A375 (cell line): ENCODE data around the gene NAGPA. TPM values are rescaled to one million over a fixed set of nuclear protein-coding genes. Genes with fewer than 3 reads are reported as not detected.

ENCODE experiments used
- total RNA-seq: library from RNA; depleted of rRNA; stranded (reverse); fragments of >200 nt; shearing (Covaris generic); gene quantifications from 2 replicates; pipeline ENCODE4 v1.2.3, GENCODE V29; 2014; rRNA removed

The NAGPA gene, protein sequence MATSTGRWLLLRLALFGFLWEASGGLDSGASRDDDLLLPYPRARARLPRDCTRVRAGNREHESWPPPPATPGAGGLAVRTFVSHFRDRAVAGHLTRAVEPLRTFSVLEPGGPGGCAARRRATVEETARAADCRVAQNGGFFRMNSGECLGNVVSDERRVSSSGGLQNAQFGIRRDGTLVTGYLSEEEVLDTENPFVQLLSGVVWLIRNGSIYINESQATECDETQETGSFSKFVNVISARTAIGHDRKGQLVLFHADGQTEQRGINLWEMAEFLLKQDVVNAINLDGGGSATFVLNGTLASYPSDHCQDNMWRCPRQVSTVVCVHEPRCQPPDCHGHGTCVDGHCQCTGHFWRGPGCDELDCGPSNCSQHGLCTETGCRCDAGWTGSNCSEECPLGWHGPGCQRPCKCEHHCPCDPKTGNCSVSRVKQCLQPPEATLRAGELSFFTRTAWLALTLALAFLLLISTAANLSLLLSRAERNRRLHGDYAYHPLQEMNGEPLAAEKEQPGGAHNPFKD
- 17.6 and 23.9 TPM in 2 replicates for total RNA-seq

DNA sequence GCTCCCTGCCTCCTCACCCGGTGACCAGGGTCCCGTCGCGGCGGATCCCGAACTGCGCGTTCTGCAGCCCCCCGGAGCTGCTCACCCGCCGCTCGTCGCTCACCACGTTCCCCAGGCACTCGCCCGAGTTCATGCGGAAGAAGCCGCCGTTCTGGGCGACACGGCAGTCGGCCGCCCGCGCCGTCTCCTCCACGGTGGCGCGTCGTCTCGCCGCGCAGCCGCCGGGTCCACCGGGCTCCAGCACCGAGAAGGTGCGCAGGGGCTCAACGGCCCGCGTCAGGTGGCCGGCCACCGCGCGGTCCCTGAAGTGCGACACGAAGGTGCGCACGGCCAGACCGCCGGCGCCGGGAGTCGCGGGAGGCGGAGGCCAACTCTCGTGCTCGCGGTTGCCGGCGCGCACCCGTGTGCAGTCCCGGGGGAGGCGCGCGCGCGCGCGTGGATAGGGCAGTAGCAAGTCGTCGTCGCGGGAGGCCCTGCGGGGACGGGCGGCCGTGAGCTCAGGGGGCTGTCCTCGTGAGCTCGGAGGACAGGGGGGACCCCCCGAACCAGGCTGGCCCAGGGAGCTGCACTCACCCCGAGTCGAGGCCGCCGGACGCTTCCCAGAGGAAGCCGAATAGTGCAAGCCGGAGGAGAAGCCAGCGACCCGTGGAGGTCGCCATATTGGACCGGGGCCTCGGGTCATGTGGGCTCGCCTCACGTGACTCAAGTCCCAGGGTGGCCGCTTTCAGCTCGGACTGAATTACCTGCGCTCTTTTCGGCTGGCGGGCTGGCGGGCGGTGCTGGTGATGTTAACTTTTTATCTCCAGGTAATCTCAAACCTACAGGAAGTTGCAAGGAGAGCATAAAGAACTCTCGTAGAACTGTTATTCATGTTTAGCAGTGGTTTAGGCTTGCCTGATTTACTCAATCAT lies at the start of gene NAGPA:
NAGPA (minus strand) TSS at position 680 of the 911 bp plus-strand sequence; CDS start at position 659, 21 bp downstream.

DNA sequence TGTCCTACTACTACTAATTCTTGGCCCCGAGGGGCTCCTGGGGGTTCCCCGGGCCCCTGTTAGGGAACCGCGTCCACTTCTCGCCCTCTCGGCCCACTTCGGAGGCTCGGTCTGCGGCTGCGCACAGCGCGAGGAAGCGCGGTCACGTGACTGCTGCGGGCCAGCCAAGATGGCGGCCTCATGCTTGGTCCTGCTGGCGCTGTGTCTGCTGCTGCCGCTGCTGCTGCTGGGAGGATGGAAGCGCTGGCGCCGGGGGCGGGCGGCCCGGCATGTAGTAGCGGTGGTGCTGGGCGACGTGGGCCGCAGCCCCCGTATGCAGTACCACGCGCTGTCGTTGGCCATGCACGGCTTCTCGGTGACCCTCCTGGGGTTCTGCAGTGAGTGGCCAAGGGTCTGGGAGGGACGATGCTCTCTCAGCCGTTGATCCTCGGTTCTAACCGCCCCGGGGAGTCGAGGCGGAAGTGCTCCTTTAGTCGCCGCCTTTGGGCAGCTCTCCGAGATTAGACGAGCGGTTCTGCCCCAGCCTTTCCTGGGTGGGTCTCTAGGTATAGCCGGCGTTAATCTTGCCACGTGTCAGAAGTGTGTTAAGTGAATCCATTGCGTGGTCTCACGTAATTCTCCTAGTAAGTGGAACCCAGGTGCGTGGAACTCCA lies 38.1 kb upstream of the NAGPA start, which contains the start of gene ALG1:
ALG1 (plus strand) TSS at position 163 of the 653 bp plus-strand sequence; CDS start at position 170, 7 bp downstream.

DNA sequence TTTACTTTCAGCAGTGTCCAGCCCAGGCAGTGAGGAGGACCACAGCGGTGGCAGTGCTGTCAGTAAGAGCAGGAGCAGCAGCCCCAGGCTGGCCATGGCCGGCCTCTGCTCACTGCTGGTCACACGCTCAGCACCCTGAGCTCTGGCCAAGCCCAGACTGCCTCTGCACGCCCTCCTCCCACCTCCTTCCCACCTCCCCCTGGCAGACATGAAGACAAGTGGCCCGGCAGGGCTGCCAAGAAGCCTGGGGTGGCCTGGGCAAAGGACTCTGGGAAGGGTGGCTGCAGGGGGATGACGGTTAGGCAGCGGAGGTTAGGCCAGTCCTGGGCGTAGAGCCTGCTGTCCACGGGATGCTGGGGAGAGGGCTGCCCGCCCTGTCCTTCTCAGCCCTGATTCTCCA lies 32.1 kb upstream of the NAGPA start, which contains the start of gene C16orf89:
C16orf89 (minus strand) TSS at position 144 of the 400 bp plus-strand sequence; CDS start at position 96, 48 bp downstream.

Other genes starting within 250 kb of the NAGPA start
- gene SEPTIN12, start 245.6 kb downstream of the NAGPA start, total RNA-seq: 0.08 TPM in 1 of 2 replicates, not detected in the other
- gene SMIM22, start 238.6 kb downstream of the NAGPA start, total RNA-seq: not detected in 2 replicates
- gene ROGDI, start 231.3 kb downstream of the NAGPA start, total RNA-seq: 15.1 and 17.3 TPM in 2 replicates
- gene GLYR1, start 186.6 kb downstream of the NAGPA start, total RNA-seq: 40.2 and 47.4 TPM in 2 replicates
- gene UBN1, start 186.5 kb downstream of the NAGPA start, total RNA-seq: 42.4 and 44.3 TPM in 2 replicates
- gene PPL, start 96.8 kb downstream of the NAGPA start, total RNA-seq: 0.26 and 0.27 TPM in 2 replicates
- gene SEC14L5, start 75.6 kb downstream of the NAGPA start, total RNA-seq: not detected in 2 replicates
- not detected in 2 replicates for gene C16orf89, start 32.0 kb upstream of the NAGPA start, total RNA-seq
- 28.3 and 31.5 TPM in 2 replicates for gene ALG1, start 37.9 kb upstream of the NAGPA start, total RNA-seq
- 14.9 and 15.6 TPM in 2 replicates for gene EEF2KMT, start 63.9 kb upstream of the NAGPA start, total RNA-seq